Esophagus muscularis mucosa (tissue), 4 donors: ENCODE measurements around the gene ANLN.

Source experiments
- EP300 ChIP-seq: sonication (generic); formaldehyde crosslinking; IDR thresholded peaks from one replicate; pipeline ENCODE4 v1.6.1; 2017; ENCODE audit warnings: antibody characterized with exemption
- POLR2A ChIP-seq: fragments of 450-650 bp; IDR thresholded peaks from one replicate; pipeline ENCODE4 v1.6.1; 2017; ENCODE audit warnings: antibody characterized with exemption, moderate library complexity, mild to moderate bottlenecking, low read depth
- TF ChIP-seq, protein P1 (sequence below), 3 experiments: fragments of 200-600 bp in 2 of 3; fragments of 450-650 bp in 1 of 3; sonication (generic) in 2 of 3; IDR thresholded peaks; one replicate each; pipeline ENCODE4 v1.5.1; 2017 to 2019; ENCODE audit warnings: antibody characterized with exemption in 3 of 3, mild to moderate bottlenecking in 2 of 3, moderate library complexity in 1 of 3

DNA sequence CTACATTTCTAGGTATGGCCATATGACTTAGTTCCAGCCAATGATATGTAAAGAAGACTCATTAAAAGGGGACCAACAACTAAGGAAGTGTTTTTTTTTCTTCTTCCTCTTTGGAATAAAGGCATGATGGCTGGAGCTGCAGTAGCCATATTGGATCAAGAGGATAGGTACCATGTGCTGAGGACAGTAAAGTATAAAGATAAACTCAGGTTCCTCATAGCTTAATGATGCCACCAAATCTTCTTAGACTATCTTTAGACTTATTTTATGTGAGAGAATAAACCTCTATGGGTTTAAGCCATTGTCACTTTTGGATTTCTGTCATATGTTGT lies 85.3 kb downstream of the ANLN start:
- TF ChIP-seq, protein P1, sequence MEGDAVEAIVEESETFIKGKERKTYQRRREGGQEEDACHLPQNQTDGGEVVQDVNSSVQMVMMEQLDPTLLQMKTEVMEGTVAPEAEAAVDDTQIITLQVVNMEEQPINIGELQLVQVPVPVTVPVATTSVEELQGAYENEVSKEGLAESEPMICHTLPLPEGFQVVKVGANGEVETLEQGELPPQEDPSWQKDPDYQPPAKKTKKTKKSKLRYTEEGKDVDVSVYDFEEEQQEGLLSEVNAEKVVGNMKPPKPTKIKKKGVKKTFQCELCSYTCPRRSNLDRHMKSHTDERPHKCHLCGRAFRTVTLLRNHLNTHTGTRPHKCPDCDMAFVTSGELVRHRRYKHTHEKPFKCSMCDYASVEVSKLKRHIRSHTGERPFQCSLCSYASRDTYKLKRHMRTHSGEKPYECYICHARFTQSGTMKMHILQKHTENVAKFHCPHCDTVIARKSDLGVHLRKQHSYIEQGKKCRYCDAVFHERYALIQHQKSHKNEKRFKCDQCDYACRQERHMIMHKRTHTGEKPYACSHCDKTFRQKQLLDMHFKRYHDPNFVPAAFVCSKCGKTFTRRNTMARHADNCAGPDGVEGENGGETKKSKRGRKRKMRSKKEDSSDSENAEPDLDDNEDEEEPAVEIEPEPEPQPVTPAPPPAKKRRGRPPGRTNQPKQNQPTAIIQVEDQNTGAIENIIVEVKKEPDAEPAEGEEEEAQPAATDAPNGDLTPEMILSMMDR (IDR thresholded peaks at IDR 0.05) = no peak
- no peak for TF ChIP-seq POLR2A
- no peak for TF ChIP-seq EP300
